ENCODE data around the gene ZNF438.

ZNF438 gene

GRCh38 chr10:31073211-31073610 is 41.5 kb upstream of the ZNF438 start:
- no peak overlapping the region for H3K4me3 ChIP-seq (ENCODE audit: low read depth, low read length)
- no peak for TF ChIP-seq CTCF (IDR thresholded peaks at IDR 0.05; ENCODE audit: borderline replicate concordance, insufficient read depth, low read depth, low read length)

- no peak overlapping the region for H3K4me3 ChIP-seq (ENCODE audit: low read depth, low read length)
- TF ChIP-seq CTCF (IDR thresholded peaks at IDR 0.05; ENCODE audit: borderline replicate concordance, insufficient read depth, low read depth, low read length): no peak
These were observed 40.8 kb upstream of the ZNF438 start for GRCh38 chr10:31072451-31072850.

GRCh38 chr10:31071232-31072005 is 39.8 kb upstream of the ZNF438 start:
- no peak for TF ChIP-seq CTCF (IDR thresholded peaks at IDR 0.05; ENCODE audit: borderline replicate concordance, insufficient read depth, low read depth, low read length)
- H3K4me3 ChIP-seq (ENCODE audit: low read depth, low read length): no peak overlapping the region

GRCh38 chr10:31070691-31071090 is 39.0 kb upstream of the ZNF438 start:
- no peak overlapping the region for H3K4me3 ChIP-seq (ENCODE audit: low read depth, low read length)
- TF ChIP-seq CTCF (IDR thresholded peaks at IDR 0.05; ENCODE audit: borderline replicate concordance, insufficient read depth, low read depth, low read length): no peak

- H3K4me3 ChIP-seq (ENCODE audit: low read depth, low read length): no peak overlapping the region
- TF ChIP-seq CTCF (IDR thresholded peaks at IDR 0.05; ENCODE audit: borderline replicate concordance, insufficient read depth, low read depth, low read length): no peak
These were observed 38.4 kb upstream of the ZNF438 start for GRCh38 chr10:31070025-31070424.

- no peak for TF ChIP-seq CTCF (IDR thresholded peaks at IDR 0.05; ENCODE audit: borderline replicate concordance, insufficient read depth, low read depth, low read length)
- no peak overlapping the region for H3K4me3 ChIP-seq (ENCODE audit: low read depth, low read length)
These were observed 37.7 kb upstream of the ZNF438 start for GRCh38 chr10:31069411-31069810.

GRCh38 chr10:31064348-31064747 is 32.7 kb upstream of the ZNF438 start:
- TF ChIP-seq CTCF (IDR thresholded peaks at IDR 0.05; ENCODE audit: borderline replicate concordance, insufficient read depth, low read depth, low read length): no peak
- no peak overlapping the region for H3K4me3 ChIP-seq (ENCODE audit: low read depth, low read length)
